ENCODE measurements around the gene AGBL4. TPM values are rescaled to one million over a fixed set of nuclear protein-coding genes. Genes with fewer than 3 reads are reported as not detected.

AGBL4 gene
- total RNA-seq, 3 donors from 2014 or later: 0.46 to 0.57 TPM; not detected in 1

GRCh38 chr1:48652334-48652733, 1371.4 kb downstream of the AGBL4 start:
- Histone ChIP-seq H3K36me3 (ENCODE audit: low read depth) (no peaks in the 10 kb centered on the region), H3K9me3 (no peaks in the 10 kb centered on the region), H3K4me1 (ENCODE audit: low read depth) (no peaks in the 10 kb centered on the region), H3K4me3 (no peak overlapping the region)
- ATAC-seq: no peak
- intact Hi-C loops (cut with DNase I, micrococcal nuclease): no loop called here
- no peak for DNase-seq
- TF ChIP-seq, protein P1, sequence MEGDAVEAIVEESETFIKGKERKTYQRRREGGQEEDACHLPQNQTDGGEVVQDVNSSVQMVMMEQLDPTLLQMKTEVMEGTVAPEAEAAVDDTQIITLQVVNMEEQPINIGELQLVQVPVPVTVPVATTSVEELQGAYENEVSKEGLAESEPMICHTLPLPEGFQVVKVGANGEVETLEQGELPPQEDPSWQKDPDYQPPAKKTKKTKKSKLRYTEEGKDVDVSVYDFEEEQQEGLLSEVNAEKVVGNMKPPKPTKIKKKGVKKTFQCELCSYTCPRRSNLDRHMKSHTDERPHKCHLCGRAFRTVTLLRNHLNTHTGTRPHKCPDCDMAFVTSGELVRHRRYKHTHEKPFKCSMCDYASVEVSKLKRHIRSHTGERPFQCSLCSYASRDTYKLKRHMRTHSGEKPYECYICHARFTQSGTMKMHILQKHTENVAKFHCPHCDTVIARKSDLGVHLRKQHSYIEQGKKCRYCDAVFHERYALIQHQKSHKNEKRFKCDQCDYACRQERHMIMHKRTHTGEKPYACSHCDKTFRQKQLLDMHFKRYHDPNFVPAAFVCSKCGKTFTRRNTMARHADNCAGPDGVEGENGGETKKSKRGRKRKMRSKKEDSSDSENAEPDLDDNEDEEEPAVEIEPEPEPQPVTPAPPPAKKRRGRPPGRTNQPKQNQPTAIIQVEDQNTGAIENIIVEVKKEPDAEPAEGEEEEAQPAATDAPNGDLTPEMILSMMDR (IDR thresholded peaks at IDR 0.05): no peak

GRCh38 chr1:48649880-48650279, 1373.9 kb downstream of the AGBL4 start:
- H3K4me3 ChIP-seq: no peak overlapping the region
- intact Hi-C loops (cut with DNase I, micrococcal nuclease): no loop called here
- DNase-seq (no peak), ATAC-seq (no peak)
- TF ChIP-seq, protein P1 (IDR thresholded peaks at IDR 0.05): no peak
- no peaks in the 10 kb centered on the region for H3K9me3 ChIP-seq
- no peaks in the 10 kb centered on the region for H3K36me3 ChIP-seq (ENCODE audit: low read depth)
- no peaks in the 10 kb centered on the region for H3K4me1 ChIP-seq (ENCODE audit: low read depth)

DNA sequence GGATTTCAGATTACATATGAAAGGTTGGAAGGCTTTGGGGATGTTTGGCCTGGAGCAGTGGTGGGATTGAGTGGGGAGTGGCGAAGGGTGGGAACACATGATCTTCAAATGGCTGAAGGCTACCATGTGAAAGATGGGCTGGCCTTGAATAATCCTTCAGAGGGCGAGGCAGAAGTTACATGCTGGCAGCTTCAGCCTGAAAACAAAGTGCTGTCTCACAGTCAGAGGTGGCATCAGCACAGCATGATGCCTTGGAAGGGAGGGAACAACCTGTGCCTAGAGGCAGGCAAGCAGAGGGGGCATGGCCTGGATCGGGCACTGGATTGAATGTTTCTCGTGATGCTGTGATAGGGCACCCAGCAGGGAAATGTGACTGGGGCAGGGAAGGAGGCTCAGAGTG, 1377.9 kb downstream of the AGBL4 start:
- Histone ChIP-seq H3K9me3 (no peaks in the 10 kb centered on the region), H3K36me3 (ENCODE audit: low read depth) (no peaks in the 10 kb centered on the region), H3K4me3 (no peak overlapping the region), H3K4me1 (ENCODE audit: low read depth) (no peaks in the 10 kb centered on the region)
- TF ChIP-seq, protein P1 (IDR thresholded peaks at IDR 0.05): no peak
- DNase-seq: no peak
- intact Hi-C loops (cut with DNase I, micrococcal nuclease): no loop called here
- no peak for ATAC-seq

GRCh38 chr1:48644905-48645605, 1378.7 kb downstream of the AGBL4 start:
- TF ChIP-seq, protein P1 (IDR thresholded peaks at IDR 0.05): no peak
- ATAC-seq (no peak), DNase-seq (no peak)
- H3K36me3 ChIP-seq (ENCODE audit: low read depth): no peaks in the 10 kb centered on the region
- H3K4me3 ChIP-seq: no peak overlapping the region
- intact Hi-C loops (cut with DNase I, micrococcal nuclease): no loop called here
- no peaks in the 10 kb centered on the region for H3K9me3 ChIP-seq
- no peaks in the 10 kb centered on the region for H3K4me1 ChIP-seq (ENCODE audit: low read depth)

- TF ChIP-seq, protein P1 (IDR thresholded peaks at IDR 0.05): no peak
- no peak for ATAC-seq
- intact Hi-C loops (cut with DNase I, micrococcal nuclease): no loop called here
- Histone ChIP-seq H3K9me3 (no peaks in the 10 kb centered on the region), H3K4me1 (ENCODE audit: low read depth) (no peaks in the 10 kb centered on the region), H3K36me3 (ENCODE audit: low read depth) (no peaks in the 10 kb centered on the region), H3K4me3 (no peak overlapping the region)
- no peak for DNase-seq
These were observed 1379.4 kb downstream of the AGBL4 start for GRCh38 chr1:48644190-48644900.
